ENCODE results near the gene EPB42.

DNA sequence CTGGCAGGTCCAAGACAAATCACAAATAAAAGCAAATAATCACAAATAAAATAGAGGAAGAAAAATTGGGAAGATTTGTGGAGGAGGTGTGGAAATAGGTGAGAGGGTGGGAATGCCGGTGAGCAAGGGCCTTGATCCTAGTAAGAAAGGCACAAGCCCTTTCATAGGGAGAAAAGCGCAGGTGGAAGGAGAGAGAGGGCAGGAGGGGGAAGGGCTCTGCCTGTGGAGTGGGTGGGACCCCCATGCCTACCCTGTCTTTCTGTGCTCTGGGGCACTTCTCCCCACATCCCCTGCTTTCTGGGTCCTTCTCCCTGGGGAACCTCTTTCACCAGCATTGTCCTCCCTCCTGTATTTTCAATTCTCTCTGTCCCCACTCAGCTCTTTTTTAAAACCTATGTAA is 46.6 kb upstream of the EPB42 start:
- TF ChIP-seq BHLHE40 (IDR thresholded peaks at IDR 0.05; ENCODE audit: borderline replicate concordance): no peak
- no peak for TF ChIP-seq NFRKB (IDR thresholded peaks at IDR 0.05)
- no peak for TF ChIP-seq FOXA1 (IDR thresholded peaks at IDR 0.05)
- no peak for TF ChIP-seq FOXM1 (IDR thresholded peaks at IDR 0.05; ENCODE audit: borderline replicate concordance)
- no peak for TF ChIP-seq TARDBP (IDR thresholded peaks at IDR 0.05)
- no peak for TF ChIP-seq CTBP1 (IDR thresholded peaks at IDR 0.05; ENCODE audit: borderline replicate concordance)
- no peak for TF ChIP-seq FOXK2 (IDR thresholded peaks at IDR 0.05)
- no peak for TF ChIP-seq SP1 (IDR thresholded peaks at IDR 0.05)
- TF ChIP-seq, protein P1, sequence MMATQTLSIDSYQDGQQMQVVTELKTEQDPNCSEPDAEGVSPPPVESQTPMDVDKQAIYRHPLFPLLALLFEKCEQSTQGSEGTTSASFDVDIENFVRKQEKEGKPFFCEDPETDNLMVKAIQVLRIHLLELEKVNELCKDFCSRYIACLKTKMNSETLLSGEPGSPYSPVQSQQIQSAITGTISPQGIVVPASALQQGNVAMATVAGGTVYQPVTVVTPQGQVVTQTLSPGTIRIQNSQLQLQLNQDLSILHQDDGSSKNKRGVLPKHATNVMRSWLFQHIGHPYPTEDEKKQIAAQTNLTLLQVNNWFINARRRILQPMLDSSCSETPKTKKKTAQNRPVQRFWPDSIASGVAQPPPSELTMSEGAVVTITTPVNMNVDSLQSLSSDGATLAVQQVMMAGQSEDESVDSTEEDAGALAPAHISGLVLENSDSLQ (IDR thresholded peaks at IDR 0.05): no peak

Data from HEK293T (cell line).